GM19328 (cell line): Measurements from ENCODE around the gene PNCK.
"Not testable (repeated sequence)": the region's sequence is repeated elsewhere in the genome, so short reads cannot be mapped to it uniquely, and the experiment has no call there.

Source experiments
- ATAC-seq: cut with Tn5 transposase; IDR thresholded peaks from one replicate; pipeline ENCODE4 v1.9.1; 2021; ENCODE audit warnings: mild to moderate bottlenecking, moderate library complexity; ENCODE audit not compliant: unreplicated experiment

PNCK gene

GRCh38 chrX:153699210-153699783 is 25.7 kb upstream of the PNCK start:
- ATAC-seq, result not testable (repeated sequence)

- ATAC-seq, result no peak
Measured at GRCh38 chrX:153697924-153698865, 24.6 kb upstream of the PNCK start.

GRCh38 chrX:153696986-153697722 is 23.5 kb upstream of the PNCK start:
- not testable (repeated sequence) for ATAC-seq

GRCh38 chrX:153696538-153696937 is 22.9 kb upstream of the PNCK start:
- not testable (repeated sequence) for ATAC-seq

- ATAC-seq, result no peak
Measured at GRCh38 chrX:153696100-153696499, 22.5 kb upstream of the PNCK start.

GRCh38 chrX:153694687-153695270 is 21.2 kb upstream of the PNCK start:
- ATAC-seq, result no peak

- not testable (repeated sequence) for ATAC-seq
Measured at GRCh38 chrX:153694256-153694655, 20.6 kb upstream of the PNCK start.

- ATAC-seq, result no peak
Measured at GRCh38 chrX:153693216-153694086, 19.8 kb upstream of the PNCK start.

GRCh38 chrX:153692611-153693156 is 19.1 kb upstream of the PNCK start:
- no peak for ATAC-seq

- no peak for ATAC-seq
Measured at GRCh38 chrX:153692003-153692402, 18.4 kb upstream of the PNCK start.

- ATAC-seq, result not testable (repeated sequence)
Measured at GRCh38 chrX:153691032-153691827, 17.6 kb upstream of the PNCK start.

GRCh38 chrX:153690466-153690865 is 16.9 kb upstream of the PNCK start:
- no peak for ATAC-seq

GRCh38 chrX:153689654-153690465 is 16.2 kb upstream of the PNCK start:
- ATAC-seq, result no peak

- no peak for ATAC-seq
Measured at GRCh38 chrX:153688911-153689590, 15.4 kb upstream of the PNCK start.

- no peak for ATAC-seq
Measured at GRCh38 chrX:153688506-153688905, 14.9 kb upstream of the PNCK start.

- no peak for ATAC-seq
Measured at GRCh38 chrX:153688071-153688470, 14.5 kb upstream of the PNCK start.

- no peak for ATAC-seq
Measured at GRCh38 chrX:153687121-153688039, 13.8 kb upstream of the PNCK start, which contains the start of gene SLC6A8. Gene SLC6A8 (plus strand): TSS chrX:153687926. CDS start chrX:153688575, 649 bp downstream.
